Measurements from ENCODE around the gene ADGRB2.

ADGRB2 gene

GRCh38 chr1:31736675-31737074 lies 27.5 kb downstream of the ADGRB2 start:
- no peaks in the 10 kb centered on the region for H3K36me3 ChIP-seq (ENCODE audit: insufficient read depth, low read length)
- H3K27me3 ChIP-seq (ENCODE audit: insufficient read depth, low read length): no peaks in the 10 kb centered on the region
- H2AFZ ChIP-seq (ENCODE audit: low read depth, low read length): no peak overlapping the region
- no peaks in the 10 kb centered on the region for H3K9me3 ChIP-seq (ENCODE audit: low read length)
- no peaks in the 10 kb centered on the region for H3K4me1 ChIP-seq (ENCODE audit: insufficient read depth, low read length)
- H3K4me3 ChIP-seq (ENCODE audit: low read length): no peak overlapping the region

GRCh38 chr1:31735571-31735970 lies 28.6 kb downstream of the ADGRB2 start:
- Histone ChIP-seq H3K27me3 (ENCODE audit: insufficient read depth, low read length) (no peaks in the 10 kb centered on the region), H3K4me3 (ENCODE audit: low read length) (no peak overlapping the region), H3K9me3 (ENCODE audit: low read length) (no peaks in the 10 kb centered on the region), H2AFZ (ENCODE audit: low read depth, low read length) (no peak overlapping the region), H3K4me1 (ENCODE audit: insufficient read depth, low read length) (no peaks in the 10 kb centered on the region), H3K36me3 (ENCODE audit: insufficient read depth, low read length) (no peaks in the 10 kb centered on the region)

DNA sequence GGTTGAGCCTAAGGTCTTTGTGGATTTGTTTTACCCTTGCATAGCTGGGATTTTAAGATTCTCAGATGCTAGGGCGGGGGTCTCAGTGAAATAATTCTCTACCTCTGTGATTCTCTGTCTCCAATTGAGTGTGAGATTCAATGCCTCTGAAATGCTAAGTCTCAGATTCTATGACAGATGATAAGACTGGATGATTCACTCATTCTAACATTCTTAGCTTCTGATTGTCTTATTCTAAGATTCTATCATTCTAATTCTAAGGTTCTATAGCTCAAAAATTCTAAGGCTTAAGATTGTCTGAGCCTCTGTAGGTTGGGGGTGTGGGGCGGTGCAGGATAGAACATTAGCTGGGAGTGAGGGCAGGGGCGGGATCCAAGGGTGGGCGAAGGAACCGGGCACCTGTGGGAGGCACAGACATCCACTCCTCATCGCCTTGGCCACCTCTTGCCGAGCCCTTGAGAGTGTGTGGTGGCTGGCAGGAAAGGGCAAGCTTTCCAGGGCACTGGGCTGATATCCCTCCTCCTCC lies 29.5 kb downstream of the ADGRB2 start:
- no peaks in the 10 kb centered on the region for H3K4me1 ChIP-seq (ENCODE audit: insufficient read depth, low read length)
- no peaks in the 10 kb centered on the region for H3K36me3 ChIP-seq (ENCODE audit: insufficient read depth, low read length)
- no peak overlapping the region for H3K4me3 ChIP-seq (ENCODE audit: low read length)
- H3K27me3 ChIP-seq (ENCODE audit: insufficient read depth, low read length): no peaks in the 10 kb centered on the region
- H3K9me3 ChIP-seq (ENCODE audit: low read length): no peaks in the 10 kb centered on the region
- H2AFZ ChIP-seq (ENCODE audit: low read depth, low read length): no peak overlapping the region

DNA sequence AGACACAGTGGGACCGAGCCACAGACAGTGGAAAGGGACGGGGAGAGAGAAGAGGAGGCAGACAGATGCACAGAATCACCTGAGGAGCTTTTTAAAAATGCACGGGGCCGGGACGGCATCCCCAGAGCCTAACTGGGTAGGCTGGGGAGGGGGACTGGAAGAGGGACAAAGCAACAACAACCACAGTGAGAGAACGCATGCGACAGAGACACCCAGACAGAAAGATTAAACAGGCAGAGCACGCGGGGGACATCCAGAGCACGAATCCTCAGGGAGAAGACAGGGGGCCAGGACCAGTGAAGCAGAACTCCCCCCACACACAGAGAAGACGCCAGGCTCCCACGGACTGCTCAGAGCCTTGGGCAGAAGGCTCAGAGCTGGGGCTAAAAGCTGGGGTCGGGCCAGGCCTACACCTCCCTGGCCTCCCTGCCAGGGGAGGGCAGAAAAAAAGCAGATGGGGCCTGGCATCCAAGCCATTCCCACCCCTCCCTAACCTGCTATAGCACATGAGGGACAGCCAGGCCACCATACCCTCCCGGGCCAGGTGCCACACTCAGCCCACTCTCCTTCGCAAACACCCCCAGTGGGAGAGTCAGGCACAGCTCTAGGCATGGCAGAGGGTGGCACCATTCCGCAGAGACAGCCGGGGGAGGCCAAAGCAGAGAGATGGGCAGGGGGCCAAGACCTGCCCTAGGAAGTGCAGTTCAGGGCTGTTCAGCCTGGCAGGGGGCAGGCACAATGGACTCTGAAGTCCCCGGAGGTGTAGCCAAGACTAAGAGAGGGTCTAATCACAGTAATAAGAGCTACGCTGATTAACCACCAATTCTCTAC lies 30.5 kb downstream of the ADGRB2 start:
- Histone ChIP-seq H2AFZ (ENCODE audit: low read depth, low read length) (no peak overlapping the region), H3K9me3 (ENCODE audit: low read length) (no peaks in the 10 kb centered on the region), H3K27me3 (ENCODE audit: insufficient read depth, low read length) (no peaks in the 10 kb centered on the region), H3K36me3 (ENCODE audit: insufficient read depth, low read length) (no peaks in the 10 kb centered on the region), H3K4me1 (ENCODE audit: insufficient read depth, low read length) (no peaks in the 10 kb centered on the region), H3K4me3 (ENCODE audit: low read length) (no peak overlapping the region)

DNA sequence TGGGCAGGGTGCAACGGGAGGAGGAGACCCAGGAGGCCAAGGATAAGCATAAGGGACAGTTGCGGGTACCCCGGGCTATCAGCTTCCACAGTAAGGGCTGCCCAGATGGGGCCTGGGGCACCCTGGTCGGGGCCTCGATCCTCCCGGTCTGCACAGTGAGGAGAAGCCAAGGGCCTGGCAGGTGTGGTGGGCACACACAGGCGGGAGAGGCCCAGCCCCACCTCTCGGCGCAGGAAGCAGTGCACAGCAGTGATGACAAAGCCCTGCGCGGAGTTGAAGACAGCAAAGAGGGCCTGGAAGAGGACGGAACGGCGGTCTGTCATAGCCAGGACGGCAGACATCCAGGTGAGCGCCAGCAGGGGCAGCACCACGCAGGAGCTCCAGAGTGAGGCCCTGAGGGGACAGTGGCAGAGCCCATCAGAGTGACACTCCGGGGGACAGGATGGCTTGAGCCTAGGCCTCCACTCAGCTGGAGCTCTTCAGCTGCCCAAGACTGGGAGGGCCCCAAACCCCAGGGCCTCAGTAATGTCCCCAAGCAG lies 31.3 kb downstream of the ADGRB2 start:
- Histone ChIP-seq H3K4me3 (ENCODE audit: low read length) (no peak overlapping the region), H2AFZ (ENCODE audit: low read depth, low read length) (no peak overlapping the region), H3K27me3 (ENCODE audit: insufficient read depth, low read length) (no peaks in the 10 kb centered on the region), H3K9me3 (ENCODE audit: low read length) (no peaks in the 10 kb centered on the region), H3K4me1 (ENCODE audit: insufficient read depth, low read length) (no peaks in the 10 kb centered on the region), H3K36me3 (ENCODE audit: insufficient read depth, low read length) (no peaks in the 10 kb centered on the region)

- no peaks in the 10 kb centered on the region for H3K4me1 ChIP-seq (ENCODE audit: insufficient read depth, low read length)
- no peak overlapping the region for H2AFZ ChIP-seq (ENCODE audit: low read depth, low read length)
- H3K36me3 ChIP-seq (ENCODE audit: insufficient read depth, low read length): no peaks in the 10 kb centered on the region
- no peaks in the 10 kb centered on the region for H3K27me3 ChIP-seq (ENCODE audit: insufficient read depth, low read length)
- H3K9me3 ChIP-seq (ENCODE audit: low read length): no peaks in the 10 kb centered on the region
- H3K4me3 ChIP-seq (ENCODE audit: low read length): no peak overlapping the region
These were observed 31.8 kb downstream of the ADGRB2 start for GRCh38 chr1:31732343-31732742.

- Histone ChIP-seq H3K4me1 (ENCODE audit: insufficient read depth, low read length) (no peaks in the 10 kb centered on the region), H3K4me3 (ENCODE audit: low read length) (no peak overlapping the region), H3K9me3 (ENCODE audit: low read length) (no peaks in the 10 kb centered on the region), H3K36me3 (ENCODE audit: insufficient read depth, low read length) (no peaks in the 10 kb centered on the region), H2AFZ (ENCODE audit: low read depth, low read length) (no peak overlapping the region), H3K27me3 (ENCODE audit: insufficient read depth, low read length) (no peaks in the 10 kb centered on the region)
These were observed 33.0 kb downstream of the ADGRB2 start for GRCh38 chr1:31731049-31731565.

- no peaks in the 10 kb centered on the region for H3K27me3 ChIP-seq (ENCODE audit: insufficient read depth, low read length)
- no peaks in the 10 kb centered on the region for H3K36me3 ChIP-seq (ENCODE audit: insufficient read depth, low read length)
- H3K9me3 ChIP-seq (ENCODE audit: low read length): no peaks in the 10 kb centered on the region
- H3K4me3 ChIP-seq (ENCODE audit: low read length): no peak overlapping the region
- H2AFZ ChIP-seq (ENCODE audit: low read depth, low read length): no peak overlapping the region
- no peaks in the 10 kb centered on the region for H3K4me1 ChIP-seq (ENCODE audit: insufficient read depth, low read length)
These were observed 33.6 kb downstream of the ADGRB2 start for GRCh38 chr1:31730336-31731048.

DNA sequence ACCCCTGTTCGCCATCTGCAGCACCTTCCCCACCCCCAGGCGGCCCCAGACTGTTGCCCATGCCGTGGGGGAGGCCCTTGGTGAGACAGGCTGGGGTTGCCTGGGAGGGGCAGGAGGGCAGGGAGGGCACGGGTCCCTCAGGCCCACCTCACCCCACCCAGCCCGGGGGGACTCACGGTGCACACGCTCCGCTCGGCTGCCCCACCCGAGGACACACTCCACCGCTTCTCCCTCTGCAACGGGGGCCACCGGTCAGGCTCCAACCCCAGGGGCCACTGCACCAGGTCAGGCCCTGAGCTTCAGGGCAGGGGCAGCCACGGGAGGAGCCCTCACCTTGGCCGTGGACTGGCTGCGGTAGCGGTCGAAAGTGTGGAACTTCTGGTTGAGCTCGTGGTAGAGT lies 36.3 kb downstream of the ADGRB2 start:
- no peaks in the 10 kb centered on the region for H3K27me3 ChIP-seq (ENCODE audit: insufficient read depth, low read length)
- H3K4me1 ChIP-seq (ENCODE audit: insufficient read depth, low read length): peaks cover 6% of the 10 kb centered on the region
- no peaks in the 10 kb centered on the region for H3K36me3 ChIP-seq (ENCODE audit: insufficient read depth, low read length)
- no peak overlapping the region for H3K4me3 ChIP-seq (ENCODE audit: low read length)
- H3K9me3 ChIP-seq (ENCODE audit: low read length): no peaks in the 10 kb centered on the region
- no peak overlapping the region for H2AFZ ChIP-seq (ENCODE audit: low read depth, low read length)

DNA sequence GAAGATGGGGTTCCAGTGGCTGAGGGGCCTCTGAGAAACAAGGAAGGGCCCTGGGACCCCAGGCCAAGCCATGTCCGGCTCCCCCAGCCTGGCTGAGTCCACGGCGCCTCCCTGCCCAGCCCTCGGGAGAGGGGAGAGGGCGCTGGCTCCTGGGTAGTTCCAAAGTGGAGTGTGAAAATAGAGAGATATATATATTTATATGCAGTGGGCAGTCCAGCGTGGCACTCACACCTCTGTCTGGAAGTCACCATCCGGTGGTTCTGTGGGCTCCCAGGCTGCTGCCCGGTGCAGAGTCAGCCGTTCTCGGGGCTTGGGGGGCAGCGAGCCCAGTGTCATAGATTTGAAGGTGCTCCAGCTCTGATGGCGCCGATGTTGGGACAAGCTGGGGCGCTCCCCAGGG lies 36.9 kb downstream of the ADGRB2 start:
- Histone ChIP-seq H3K36me3 (ENCODE audit: insufficient read depth, low read length) (no peaks in the 10 kb centered on the region), H3K4me1 (ENCODE audit: insufficient read depth, low read length) (peaks cover 6% of the 10 kb centered on the region), H3K9me3 (ENCODE audit: low read length) (no peaks in the 10 kb centered on the region), H2AFZ (ENCODE audit: low read depth, low read length) (no peak overlapping the region), H3K4me3 (ENCODE audit: low read length) (no peak overlapping the region), H3K27me3 (ENCODE audit: insufficient read depth, low read length) (no peaks in the 10 kb centered on the region)

GRCh38 chr1:31726715-31727114 lies 37.4 kb downstream of the ADGRB2 start:
- Histone ChIP-seq H3K27me3 (ENCODE audit: insufficient read depth, low read length) (no peaks in the 10 kb centered on the region), H2AFZ (ENCODE audit: low read depth, low read length) (no peak overlapping the region), H3K9me3 (ENCODE audit: low read length) (no peaks in the 10 kb centered on the region), H3K4me1 (ENCODE audit: insufficient read depth, low read length) (peaks cover 6% of the 10 kb centered on the region), H3K36me3 (ENCODE audit: insufficient read depth, low read length) (no peaks in the 10 kb centered on the region), H3K4me3 (ENCODE audit: low read length) (no peak overlapping the region)

GRCh38 chr1:31725777-31726535 lies 38.2 kb downstream of the ADGRB2 start:
- Histone ChIP-seq H3K9me3 (ENCODE audit: low read length) (no peaks in the 10 kb centered on the region), H3K36me3 (ENCODE audit: insufficient read depth, low read length) (no peaks in the 10 kb centered on the region), H3K4me3 (ENCODE audit: low read length) (no peak overlapping the region), H3K27me3 (ENCODE audit: insufficient read depth, low read length) (no peaks in the 10 kb centered on the region), H2AFZ (ENCODE audit: low read depth, low read length) (no peak overlapping the region), H3K4me1 (ENCODE audit: insufficient read depth, low read length) (peaks cover 6% of the 10 kb centered on the region)

Data from neuron (in vitro differentiated cells).